AG08396 (cell line): Measurements from ENCODE around the gene DNAAF5.
A peak's percentile ranks its signal among the peaks of the same experiment; 100 is the strongest.

ENCODE experiments used
- DNase-seq: peaks from one replicate; pipeline ENCODE4 v3.0.0; 2012; ENCODE audit warnings: low spot score, mixed read lengths

Gene DNAAF5

DNA sequence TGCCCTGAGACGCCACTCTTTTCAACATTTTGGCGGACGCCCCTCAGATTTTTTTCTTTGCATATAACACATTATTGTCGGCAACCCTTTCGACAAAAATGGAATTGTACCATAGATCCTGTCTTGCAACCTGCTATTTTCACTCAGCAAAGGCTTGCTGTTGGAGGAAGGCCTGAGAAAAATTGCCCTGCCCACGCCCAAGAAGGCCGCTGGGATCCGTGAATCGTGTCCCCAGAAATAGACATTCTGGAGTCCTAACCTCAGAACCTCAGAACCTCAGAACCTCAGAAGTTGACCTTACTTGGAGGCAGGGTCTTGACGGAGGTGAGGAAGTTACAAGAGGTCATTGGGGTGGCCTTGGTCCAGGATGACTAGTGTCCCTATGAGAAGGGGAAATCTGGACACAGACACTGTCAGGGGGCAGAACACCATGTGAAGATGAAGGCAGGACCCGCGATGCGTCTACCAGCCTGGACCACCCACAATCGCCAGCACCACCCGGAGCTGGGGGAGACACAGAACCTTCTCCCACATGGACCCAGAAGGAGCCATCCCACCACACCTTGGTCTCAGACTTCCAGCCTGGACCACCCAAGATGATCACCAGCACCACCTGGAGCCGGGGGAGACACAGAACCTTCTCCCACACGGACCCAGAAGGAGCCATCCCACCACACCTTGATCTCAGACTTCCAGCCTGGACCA lies 19.1 kb upstream of the DNAAF5 start:
- no peak for DNase-seq

GRCh38 chr7:710161-710560 lies 16.3 kb upstream of the DNAAF5 start:
- no peak for DNase-seq

GRCh38 chr7:711093-711921 lies 15.2 kb upstream of the DNAAF5 start:
- DNase-seq, result no peak

GRCh38 chr7:711922-712380 lies 14.5 kb upstream of the DNAAF5 start:
- no peak for DNase-seq

GRCh38 chr7:712381-713138 lies 13.9 kb upstream of the DNAAF5 start:
- DNase-seq, result peak; percentile 54

GRCh38 chr7:713139-713457 lies 13.4 kb upstream of the DNAAF5 start:
- DNase-seq, result no peak

GRCh38 chr7:713488-714230 lies 12.8 kb upstream of the DNAAF5 start:
- DNase-seq, result peak; percentile 5

DNA sequence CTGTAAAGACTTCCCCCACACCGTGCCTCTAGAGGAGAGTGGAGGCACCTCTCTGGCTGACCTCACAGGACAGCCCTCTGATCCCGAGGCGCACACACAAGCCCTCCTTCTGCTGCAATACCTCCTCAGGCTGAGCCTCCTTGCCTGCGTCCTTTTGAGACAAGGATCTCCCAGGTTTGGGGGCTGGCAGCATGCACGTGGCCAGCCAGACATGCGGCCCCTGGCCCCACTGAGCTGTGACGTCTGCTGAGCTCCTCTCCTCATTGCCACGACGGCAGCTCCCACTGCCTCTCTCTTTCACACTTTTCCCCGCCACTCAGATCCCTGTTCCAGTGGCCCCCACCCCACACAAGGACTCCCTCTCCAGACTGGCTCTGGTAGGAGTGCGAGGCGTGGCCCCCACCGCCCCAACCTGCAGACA lies 12.2 kb upstream of the DNAAF5 start:
- no peak for DNase-seq

- DNase-seq, result no peak
Measured at GRCh38 chr7:716222-716621, 10.3 kb upstream of the DNAAF5 start.

- DNase-seq, result no peak
Measured at GRCh38 chr7:716636-717035, 9.9 kb upstream of the DNAAF5 start.

- no peak for DNase-seq
Measured at GRCh38 chr7:721619-722248, 4.8 kb upstream of the DNAAF5 start.

DNA sequence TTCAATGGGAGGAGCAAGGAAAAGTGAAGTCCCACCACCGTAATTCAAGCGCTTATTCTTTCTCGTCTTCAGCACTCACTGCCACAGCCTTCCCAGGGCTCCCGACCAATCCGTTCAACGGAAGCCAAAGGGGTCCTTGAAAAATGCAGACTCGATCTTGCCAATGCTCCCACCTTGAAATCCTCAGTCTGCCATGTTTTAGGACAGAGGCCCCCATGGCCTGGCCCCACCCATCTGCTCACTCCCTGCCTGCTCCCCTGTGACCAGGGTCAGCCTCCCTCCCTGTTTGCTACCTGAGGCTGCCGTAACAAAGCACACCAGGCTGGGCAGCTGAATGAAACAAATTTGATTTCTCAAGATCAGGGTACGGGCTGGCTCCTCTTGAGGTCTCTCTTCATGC lies 3.0 kb upstream of the DNAAF5 start:
- no peak for DNase-seq

DNA sequence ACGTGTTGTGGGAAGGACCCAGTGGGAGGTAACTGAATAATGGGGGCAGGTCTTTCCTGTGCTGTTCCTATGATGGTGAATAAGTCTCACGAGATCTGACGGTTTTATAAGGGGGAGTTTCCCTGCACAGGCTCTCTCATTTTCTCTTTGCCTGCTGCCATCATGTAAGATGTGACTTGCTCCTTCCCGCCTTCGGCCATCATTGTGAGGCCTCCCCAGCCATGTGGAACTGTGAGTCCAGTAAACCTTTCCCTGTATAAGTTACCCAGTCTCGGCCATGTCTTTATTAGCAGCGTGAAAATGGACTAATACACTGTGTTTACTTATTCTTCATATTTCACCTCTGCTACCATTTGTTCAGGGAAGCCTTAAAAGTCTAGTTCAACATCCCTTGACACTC lies 2.2 kb upstream of the DNAAF5 start:
- no peak for DNase-seq

GRCh38 chr7:725223-726005 lies 1.1 kb upstream of the DNAAF5 start:
- peak; percentile 55 for DNase-seq

DNA sequence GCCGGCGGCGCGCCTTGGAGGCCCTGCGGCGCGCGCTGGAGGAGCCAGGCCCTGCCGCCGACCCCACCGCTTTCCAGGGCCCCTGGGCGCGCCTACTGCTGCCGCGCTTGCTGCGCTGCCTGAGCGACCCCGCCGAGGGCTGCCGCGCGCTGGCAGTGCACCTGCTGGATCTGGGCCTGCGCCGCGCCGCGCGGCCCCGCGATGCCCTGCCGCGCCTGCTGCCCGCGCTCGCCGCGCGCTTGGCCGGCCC lies 280 bp downstream of the DNAAF5 start:
- DNase-seq, result peak; percentile 60

GRCh38 chr7:727104-727805 lies 756 bp downstream of the DNAAF5 start, which contains the start of gene PRKAR1B:
TSS of gene PRKAR1B (minus strand) at chr7:727281. CDS start at chr7:711505, 15,776 bp downstream.
- DNase-seq, result peak; percentile 30

DNA sequence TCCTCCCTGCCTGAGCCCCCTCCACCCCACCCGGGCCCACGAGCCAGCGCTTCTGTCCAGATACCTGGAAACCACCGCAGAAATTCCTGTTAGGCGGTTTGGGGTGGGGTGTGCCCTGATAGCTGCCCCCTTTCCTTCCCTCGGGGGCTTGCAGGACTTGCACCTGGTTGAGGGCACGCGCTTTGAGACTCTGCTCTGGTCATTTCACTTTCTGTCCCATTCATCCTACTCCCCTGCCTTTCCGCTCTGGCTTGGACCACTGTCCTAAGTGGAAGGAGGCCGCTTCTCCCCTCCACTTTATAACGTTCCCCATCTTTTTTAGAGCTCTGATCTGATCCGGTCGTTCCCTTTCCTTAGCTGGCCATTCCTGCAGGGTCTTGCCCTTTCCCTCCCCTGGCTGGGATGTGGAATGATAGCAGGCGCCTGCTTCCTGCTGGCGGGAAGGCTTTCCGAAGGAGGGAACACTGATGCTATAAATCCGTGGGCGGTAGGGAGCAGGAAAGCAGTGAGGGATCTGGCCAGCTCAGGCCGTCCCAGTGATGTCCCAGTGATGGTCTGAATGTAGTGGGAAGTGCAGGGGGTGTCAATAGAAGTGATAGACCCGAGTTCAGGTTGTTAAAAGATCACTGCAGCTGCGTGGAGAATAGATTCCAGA lies 1.4 kb downstream of the DNAAF5 start:
- peak; percentile 47 for DNase-seq

- DNase-seq, result peak; percentile 5
Measured at GRCh38 chr7:728602-729001, 2.1 kb downstream of the DNAAF5 start.

DNA sequence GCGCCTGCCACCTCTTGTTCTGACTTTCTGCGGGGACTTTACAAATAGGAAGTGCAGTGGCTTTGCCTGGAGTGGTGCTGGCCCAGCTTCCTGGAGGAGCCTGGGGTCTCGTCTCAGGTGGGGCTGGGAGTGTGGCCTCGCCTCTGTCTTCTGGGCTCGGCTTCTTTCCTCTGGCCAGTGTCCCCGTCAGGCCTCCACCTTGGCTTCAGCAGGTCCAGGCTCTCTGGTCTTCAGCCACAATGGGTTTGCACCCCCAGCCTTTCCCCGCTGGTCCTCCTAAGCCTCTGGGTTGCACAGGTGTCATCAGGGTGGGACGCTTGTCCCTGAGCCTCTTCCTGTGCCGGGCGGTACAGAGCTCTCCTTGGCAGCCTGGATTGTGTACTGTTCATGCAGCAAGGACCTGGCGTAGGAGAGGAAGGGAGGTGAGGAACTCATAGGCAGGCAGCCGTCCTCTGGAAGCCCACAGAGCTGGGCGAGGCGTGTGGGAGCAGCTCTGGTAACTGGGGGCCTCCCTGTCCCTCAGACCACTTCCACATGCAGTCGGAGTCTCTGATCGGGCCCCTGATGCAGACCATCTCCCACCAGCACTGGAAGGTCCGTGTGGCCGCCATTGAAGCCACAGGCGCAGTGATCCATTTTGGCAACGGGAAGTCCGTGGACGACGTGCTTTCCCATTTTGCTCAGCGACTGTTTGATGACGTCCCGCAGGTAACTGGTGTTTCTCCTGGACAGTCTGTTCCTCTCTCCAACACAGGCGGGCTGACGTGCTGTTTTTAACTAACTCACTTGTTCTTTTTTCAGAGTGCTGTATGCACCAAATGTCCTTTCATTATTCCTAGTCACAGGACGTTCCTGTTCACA lies 2.9 kb downstream of the DNAAF5 start:
- no peak for DNase-seq
